Measurements from ENCODE around the gene MTHFD1L.
"Not testable (repeated sequence)": the region's sequence is repeated elsewhere in the genome, so short reads cannot be mapped to it uniquely, and the experiment has no call there.

Gene MTHFD1L

DNA sequence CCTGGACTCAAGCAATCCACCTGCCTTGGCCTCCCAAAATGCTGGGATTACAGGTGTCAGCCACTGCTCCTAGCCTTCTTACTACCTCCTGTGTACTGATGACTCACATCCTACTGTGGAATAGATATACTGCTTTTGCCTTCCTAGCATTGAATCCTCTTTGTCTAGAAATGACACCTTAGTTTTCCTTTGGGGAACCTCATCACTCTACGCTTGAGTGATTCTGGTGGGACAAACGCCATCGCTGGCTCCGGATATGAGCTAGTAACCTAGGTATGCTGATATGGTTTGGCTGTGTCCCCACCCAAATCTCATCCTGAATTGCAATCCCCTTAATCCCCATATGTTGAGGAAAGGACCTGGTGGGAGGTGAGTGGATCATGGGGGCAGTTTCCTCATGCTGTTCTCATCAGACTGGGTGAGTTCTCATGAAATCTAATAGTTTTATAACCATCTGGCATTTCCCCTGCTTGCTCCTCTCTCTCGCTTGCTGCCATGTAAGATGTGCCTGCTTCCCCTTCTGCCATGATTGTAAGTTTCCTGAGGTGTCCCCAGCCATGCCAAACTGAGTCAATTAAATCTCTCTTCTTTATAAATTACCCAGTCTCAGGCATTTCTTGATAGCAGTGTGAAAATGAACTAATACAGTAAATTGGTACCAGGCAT, 261.8 kb downstream of the MTHFD1L start:
- not testable (repeated sequence) for H3K4me2 ChIP-seq (ENCODE audit: low read depth, low read length, poor library complexity, severe bottlenecking); H3K27me3 ChIP-seq (ENCODE audit: insufficient read depth, low read length, poor library complexity, severe bottlenecking); H3K4me1 ChIP-seq (ENCODE audit: insufficient read depth, low read length, poor library complexity, severe bottlenecking); H3K4me3 ChIP-seq (ENCODE audit: low read length, poor library complexity, severe bottlenecking); H3K9ac ChIP-seq (ENCODE audit: low read depth, low read length, poor library complexity, severe bottlenecking); H3K9me3 ChIP-seq (ENCODE audit: insufficient read depth, low read depth, low read length); H3K36me3 ChIP-seq (ENCODE audit: insufficient read depth, low read length); H4K20me1 ChIP-seq (ENCODE audit: insufficient read depth, low read length, poor library complexity, severe bottlenecking); H3K79me2 ChIP-seq (ENCODE audit: insufficient read depth, low read length); H3K9me2 ChIP-seq (replicated peaks; ENCODE audit: low read depth, low read length); H2AFZ ChIP-seq (ENCODE audit: low read length); H3F3A ChIP-seq (ENCODE audit: low read depth)

DNA sequence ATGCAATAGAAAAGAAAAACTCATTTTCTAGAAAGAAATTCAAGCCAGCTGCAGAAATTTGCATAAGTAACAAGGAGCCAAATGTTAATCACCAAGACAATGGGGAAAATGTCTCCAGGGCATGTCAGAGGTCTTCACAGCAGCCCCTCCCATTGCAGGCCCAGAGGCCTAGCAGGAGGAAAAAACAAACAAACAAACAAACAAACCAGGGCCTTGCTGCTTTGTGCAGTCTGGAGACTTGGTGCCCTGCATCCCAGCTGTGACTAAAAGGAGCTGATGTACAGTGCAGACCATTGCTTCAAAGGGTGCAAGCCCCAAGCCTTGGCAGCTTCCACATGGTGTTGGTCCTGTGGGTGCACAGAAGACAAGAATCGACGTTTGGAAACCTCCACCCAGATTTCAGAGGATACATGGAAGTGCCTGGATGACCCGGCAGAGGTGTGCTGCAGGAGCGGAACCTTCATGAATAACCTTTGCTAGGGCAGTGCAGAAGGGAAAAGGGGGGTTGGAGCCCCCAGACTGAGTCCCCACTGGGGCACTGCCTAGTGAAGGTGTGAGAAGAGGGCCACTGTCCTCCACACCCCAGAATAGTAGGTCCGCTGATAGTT, 263.4 kb downstream of the MTHFD1L start:
- H3K36me3 ChIP-seq (ENCODE audit: insufficient read depth, low read length), result no peaks in the 10 kb centered on the region
- no peak overlapping the region for H3K4me2 ChIP-seq (ENCODE audit: low read depth, low read length, poor library complexity, severe bottlenecking)
- no peak overlapping the region for H3K9ac ChIP-seq (ENCODE audit: low read depth, low read length, poor library complexity, severe bottlenecking)
- no peaks in the 10 kb centered on the region for H3K9me2 ChIP-seq (replicated peaks; ENCODE audit: low read depth, low read length)
- TF ChIP-seq EZH2phosphoT487 (IDR thresholded peaks at IDR 0.05; ENCODE audit: borderline replicate concordance), result no peak
- TF ChIP-seq, protein P1, sequence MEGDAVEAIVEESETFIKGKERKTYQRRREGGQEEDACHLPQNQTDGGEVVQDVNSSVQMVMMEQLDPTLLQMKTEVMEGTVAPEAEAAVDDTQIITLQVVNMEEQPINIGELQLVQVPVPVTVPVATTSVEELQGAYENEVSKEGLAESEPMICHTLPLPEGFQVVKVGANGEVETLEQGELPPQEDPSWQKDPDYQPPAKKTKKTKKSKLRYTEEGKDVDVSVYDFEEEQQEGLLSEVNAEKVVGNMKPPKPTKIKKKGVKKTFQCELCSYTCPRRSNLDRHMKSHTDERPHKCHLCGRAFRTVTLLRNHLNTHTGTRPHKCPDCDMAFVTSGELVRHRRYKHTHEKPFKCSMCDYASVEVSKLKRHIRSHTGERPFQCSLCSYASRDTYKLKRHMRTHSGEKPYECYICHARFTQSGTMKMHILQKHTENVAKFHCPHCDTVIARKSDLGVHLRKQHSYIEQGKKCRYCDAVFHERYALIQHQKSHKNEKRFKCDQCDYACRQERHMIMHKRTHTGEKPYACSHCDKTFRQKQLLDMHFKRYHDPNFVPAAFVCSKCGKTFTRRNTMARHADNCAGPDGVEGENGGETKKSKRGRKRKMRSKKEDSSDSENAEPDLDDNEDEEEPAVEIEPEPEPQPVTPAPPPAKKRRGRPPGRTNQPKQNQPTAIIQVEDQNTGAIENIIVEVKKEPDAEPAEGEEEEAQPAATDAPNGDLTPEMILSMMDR (conservative IDR thresholded peaks at IDR 0.05; ENCODE audit: low read length), result no peak
- H3F3A ChIP-seq (ENCODE audit: low read depth), result no peaks in the 10 kb centered on the region
- no peaks in the 10 kb centered on the region for H3K9me3 ChIP-seq (ENCODE audit: insufficient read depth, low read depth, low read length)
- no peaks in the 10 kb centered on the region for H3K4me1 ChIP-seq (ENCODE audit: insufficient read depth, low read length, poor library complexity, severe bottlenecking)
- no peaks in the 10 kb centered on the region for H4K20me1 ChIP-seq (ENCODE audit: insufficient read depth, low read length, poor library complexity, severe bottlenecking)
- no peaks in the 10 kb centered on the region for H3K27me3 ChIP-seq (ENCODE audit: insufficient read depth, low read length, poor library complexity, severe bottlenecking)
- no peak overlapping the region for H2AFZ ChIP-seq (ENCODE audit: low read length)
- H3K79me2 ChIP-seq (ENCODE audit: insufficient read depth, low read length), result no peaks in the 10 kb centered on the region
- no peak overlapping the region for H3K4me3 ChIP-seq (ENCODE audit: low read length, poor library complexity, severe bottlenecking)

DNA sequence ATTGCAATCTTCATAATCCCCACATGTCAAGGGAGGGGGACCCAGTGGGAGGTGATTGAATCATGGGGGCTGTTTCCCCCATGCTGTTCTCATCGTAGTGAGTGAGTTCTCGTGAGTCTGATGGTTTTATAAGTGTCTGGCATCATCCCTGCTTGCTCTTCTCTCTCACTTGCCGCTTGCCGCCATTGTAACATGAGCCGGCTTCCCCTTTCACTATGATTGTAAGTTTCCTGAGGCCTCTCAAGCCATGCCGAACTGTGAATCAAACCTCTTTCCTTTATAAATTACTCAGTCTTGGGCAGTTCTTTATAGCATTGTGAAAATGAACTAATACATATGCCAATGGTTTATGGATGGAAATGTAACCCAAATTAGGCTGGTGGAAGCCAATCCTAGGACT, 264.8 kb downstream of the MTHFD1L start:
- Histone ChIP-seq H3K27me3 (ENCODE audit: insufficient read depth, low read length, poor library complexity, severe bottlenecking) (no peaks in the 10 kb centered on the region), H3F3A (ENCODE audit: low read depth) (no peaks in the 10 kb centered on the region)

More for the DNA sequence above, 264.8 kb downstream of the MTHFD1L start:
- H2AFZ ChIP-seq (ENCODE audit: low read length), result no peak overlapping the region
- TF ChIP-seq, protein P1 (conservative IDR thresholded peaks at IDR 0.05; ENCODE audit: low read length), result no peak
- no peak for TF ChIP-seq EZH2phosphoT487 (IDR thresholded peaks at IDR 0.05; ENCODE audit: borderline replicate concordance)
- no peaks in the 10 kb centered on the region for H3K9me2 ChIP-seq (replicated peaks; ENCODE audit: low read depth, low read length)
- H3K79me2 ChIP-seq (ENCODE audit: insufficient read depth, low read length), result no peaks in the 10 kb centered on the region
- no peak overlapping the region for H3K4me3 ChIP-seq (ENCODE audit: low read length, poor library complexity, severe bottlenecking)
- no peaks in the 10 kb centered on the region for H3K36me3 ChIP-seq (ENCODE audit: insufficient read depth, low read length)
- H3K4me2 ChIP-seq (ENCODE audit: low read depth, low read length, poor library complexity, severe bottlenecking), result no peak overlapping the region
- H3K9me3 ChIP-seq (ENCODE audit: insufficient read depth, low read depth, low read length), result no peaks in the 10 kb centered on the region
- no peak overlapping the region for H3K9ac ChIP-seq (ENCODE audit: low read depth, low read length, poor library complexity, severe bottlenecking)
- H3K4me1 ChIP-seq (ENCODE audit: insufficient read depth, low read length, poor library complexity, severe bottlenecking), result no peaks in the 10 kb centered on the region
- H4K20me1 ChIP-seq (ENCODE audit: insufficient read depth, low read length, poor library complexity, severe bottlenecking), result no peaks in the 10 kb centered on the region
